ENCODE data around the gene SEMA6D.

SEMA6D gene

GRCh38 chr15:47678040-47678439, 39.3 kb upstream of the SEMA6D start:
- TF ChIP-seq POLR2AphosphoS5 (IDR thresholded peaks at IDR 0.05; ENCODE audit: low read depth) (no peak), SPI1 (IDR thresholded peaks at IDR 0.05; ENCODE audit: borderline replicate concordance, low read depth) (no peak), GABPA (IDR thresholded peaks at IDR 0.05; ENCODE audit: low read depth) (no peak)
- TF ChIP-seq, protein P1, sequence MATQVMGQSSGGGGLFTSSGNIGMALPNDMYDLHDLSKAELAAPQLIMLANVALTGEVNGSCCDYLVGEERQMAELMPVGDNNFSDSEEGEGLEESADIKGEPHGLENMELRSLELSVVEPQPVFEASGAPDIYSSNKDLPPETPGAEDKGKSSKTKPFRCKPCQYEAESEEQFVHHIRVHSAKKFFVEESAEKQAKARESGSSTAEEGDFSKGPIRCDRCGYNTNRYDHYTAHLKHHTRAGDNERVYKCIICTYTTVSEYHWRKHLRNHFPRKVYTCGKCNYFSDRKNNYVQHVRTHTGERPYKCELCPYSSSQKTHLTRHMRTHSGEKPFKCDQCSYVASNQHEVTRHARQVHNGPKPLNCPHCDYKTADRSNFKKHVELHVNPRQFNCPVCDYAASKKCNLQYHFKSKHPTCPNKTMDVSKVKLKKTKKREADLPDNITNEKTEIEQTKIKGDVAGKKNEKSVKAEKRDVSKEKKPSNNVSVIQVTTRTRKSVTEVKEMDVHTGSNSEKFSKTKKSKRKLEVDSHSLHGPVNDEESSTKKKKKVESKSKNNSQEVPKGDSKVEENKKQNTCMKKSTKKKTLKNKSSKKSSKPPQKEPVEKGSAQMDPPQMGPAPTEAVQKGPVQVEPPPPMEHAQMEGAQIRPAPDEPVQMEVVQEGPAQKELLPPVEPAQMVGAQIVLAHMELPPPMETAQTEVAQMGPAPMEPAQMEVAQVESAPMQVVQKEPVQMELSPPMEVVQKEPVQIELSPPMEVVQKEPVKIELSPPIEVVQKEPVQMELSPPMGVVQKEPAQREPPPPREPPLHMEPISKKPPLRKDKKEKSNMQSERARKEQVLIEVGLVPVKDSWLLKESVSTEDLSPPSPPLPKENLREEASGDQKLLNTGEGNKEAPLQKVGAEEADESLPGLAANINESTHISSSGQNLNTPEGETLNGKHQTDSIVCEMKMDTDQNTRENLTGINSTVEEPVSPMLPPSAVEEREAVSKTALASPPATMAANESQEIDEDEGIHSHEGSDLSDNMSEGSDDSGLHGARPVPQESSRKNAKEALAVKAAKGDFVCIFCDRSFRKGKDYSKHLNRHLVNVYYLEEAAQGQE (IDR thresholded peaks at IDR 0.05; ENCODE audit: insufficient replicate concordance, low read depth), result no peak
- no peak overlapping the region for H3K4me3 ChIP-seq (replicated peaks; ENCODE audit: insufficient read depth, low read length)
- no peaks in the 10 kb centered on the region for H3K27me3 ChIP-seq (ENCODE audit: insufficient read depth, poor library complexity, severe bottlenecking)
- no peak for DNase-seq (ENCODE audit: low read depth in 1 of 2, low spot score in 1 of 2)
- H3K27ac ChIP-seq (replicated peaks), result no peak overlapping the region

GRCh38 chr15:47682661-47683060, 34.6 kb upstream of the SEMA6D start:
- Histone ChIP-seq H3K27me3 (ENCODE audit: insufficient read depth, poor library complexity, severe bottlenecking) (no peaks in the 10 kb centered on the region), H3K4me3 (replicated peaks; ENCODE audit: insufficient read depth, low read length) (no peak overlapping the region), H3K27ac (replicated peaks) (no peak overlapping the region)
- no peak for DNase-seq (ENCODE audit: low read depth in 1 of 2, low spot score in 1 of 2)
- no peak for TF ChIP-seq GABPA (IDR thresholded peaks at IDR 0.05; ENCODE audit: low read depth)
- TF ChIP-seq POLR2AphosphoS5 (IDR thresholded peaks at IDR 0.05; ENCODE audit: low read depth), result no peak
- TF ChIP-seq, protein P1 (IDR thresholded peaks at IDR 0.05; ENCODE audit: insufficient replicate concordance, low read depth), result no peak
- TF ChIP-seq SPI1 (IDR thresholded peaks at IDR 0.05; ENCODE audit: borderline replicate concordance, low read depth), result no peak
- TF ChIP-seq, protein P2, sequence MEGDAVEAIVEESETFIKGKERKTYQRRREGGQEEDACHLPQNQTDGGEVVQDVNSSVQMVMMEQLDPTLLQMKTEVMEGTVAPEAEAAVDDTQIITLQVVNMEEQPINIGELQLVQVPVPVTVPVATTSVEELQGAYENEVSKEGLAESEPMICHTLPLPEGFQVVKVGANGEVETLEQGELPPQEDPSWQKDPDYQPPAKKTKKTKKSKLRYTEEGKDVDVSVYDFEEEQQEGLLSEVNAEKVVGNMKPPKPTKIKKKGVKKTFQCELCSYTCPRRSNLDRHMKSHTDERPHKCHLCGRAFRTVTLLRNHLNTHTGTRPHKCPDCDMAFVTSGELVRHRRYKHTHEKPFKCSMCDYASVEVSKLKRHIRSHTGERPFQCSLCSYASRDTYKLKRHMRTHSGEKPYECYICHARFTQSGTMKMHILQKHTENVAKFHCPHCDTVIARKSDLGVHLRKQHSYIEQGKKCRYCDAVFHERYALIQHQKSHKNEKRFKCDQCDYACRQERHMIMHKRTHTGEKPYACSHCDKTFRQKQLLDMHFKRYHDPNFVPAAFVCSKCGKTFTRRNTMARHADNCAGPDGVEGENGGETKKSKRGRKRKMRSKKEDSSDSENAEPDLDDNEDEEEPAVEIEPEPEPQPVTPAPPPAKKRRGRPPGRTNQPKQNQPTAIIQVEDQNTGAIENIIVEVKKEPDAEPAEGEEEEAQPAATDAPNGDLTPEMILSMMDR (IDR thresholded peaks at IDR 0.05; ENCODE audit: insufficient read depth, low read length), result no peak

DNA sequence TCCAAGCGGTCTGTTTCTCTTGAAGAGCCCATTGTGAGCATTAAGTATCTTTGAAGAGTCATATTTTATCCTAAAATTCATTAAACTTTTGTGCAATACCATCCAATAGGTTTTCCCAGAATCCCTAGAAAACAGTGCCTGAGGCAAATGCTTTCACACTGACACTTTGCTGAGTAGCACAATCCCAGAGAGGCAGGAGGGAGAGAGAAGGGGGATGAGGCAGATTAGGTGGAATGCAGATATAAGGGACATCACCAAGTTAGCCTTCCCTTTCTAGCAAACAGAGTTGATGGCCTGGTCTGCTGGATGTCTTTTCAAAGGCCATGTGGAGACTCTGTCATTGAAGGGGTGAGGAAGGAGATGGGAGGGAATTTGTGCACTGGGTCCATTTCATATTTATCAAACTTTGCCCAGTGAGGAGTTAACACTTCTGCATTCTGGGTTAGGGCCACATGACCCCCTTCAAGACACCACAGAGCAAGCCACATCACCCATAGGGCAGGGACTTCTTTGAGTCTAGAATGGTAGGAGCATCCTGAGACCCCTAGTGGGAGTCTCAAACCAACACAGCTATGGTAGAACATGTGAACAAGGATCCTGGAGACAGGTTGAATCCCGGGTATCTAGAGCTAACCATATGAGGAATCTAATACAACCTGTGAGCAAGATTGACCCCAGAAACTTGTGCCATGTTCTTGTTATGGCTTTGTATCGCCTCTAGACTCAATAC, 32.0 kb upstream of the SEMA6D start:
- DNase-seq (ENCODE audit: low read depth in 1 of 2, low spot score in 1 of 2), result no peak
- no peaks in the 10 kb centered on the region for H3K27me3 ChIP-seq (ENCODE audit: insufficient read depth, poor library complexity, severe bottlenecking)
- no peak overlapping the region for H3K27ac ChIP-seq (replicated peaks)
- H3K4me3 ChIP-seq (replicated peaks; ENCODE audit: insufficient read depth, low read length), result no peak overlapping the region
- no peak for TF ChIP-seq SPI1 (IDR thresholded peaks at IDR 0.05; ENCODE audit: borderline replicate concordance, low read depth)
- TF ChIP-seq, protein P2 (IDR thresholded peaks at IDR 0.05; ENCODE audit: insufficient read depth, low read length), result no peak
- TF ChIP-seq, protein P1 (IDR thresholded peaks at IDR 0.05; ENCODE audit: insufficient replicate concordance, low read depth), result no peak

Data from HL-60 (cell line).